ENCODE results near the gene AKR7A3. TPM values are rescaled to one million over a fixed set of nuclear protein-coding genes. Genes with fewer than 3 reads are reported as not detected.
"Not testable (repeated sequence)": the region's sequence is repeated elsewhere in the genome, so short reads cannot be mapped to it uniquely, and the experiment has no call there.

Gene AKR7A3
- total RNA-seq, 1 donor from 2014 or later = 11.7 TPM

- intact Hi-C loops (cut with DNase I) = no loop called here
- DNase-seq (ENCODE audit: low spot score in 2 of 2) = no peak
Observed at GRCh38 chr1:19305880-19306279, 17.3 kb upstream of the AKR7A3 start.

GRCh38 chr1:19304081-19304480, 15.5 kb upstream of the AKR7A3 start:
- intact Hi-C loops (cut with DNase I); H3K27ac ChIP-seq; H3K9me3 ChIP-seq; H3K27me3 ChIP-seq; H3K4me1 ChIP-seq; H3K4me3 ChIP-seq; DNase-seq (ENCODE audit: low spot score in 2 of 2): not testable (repeated sequence)
- H3K36me3 ChIP-seq = peaks cover 54 to 55% of the 10 kb centered on the region in 2 donors

More at GRCh38 chr1:19305880-19306279, 17.3 kb upstream of the AKR7A3 start:
- H3K4me3 ChIP-seq = no peak overlapping the region
- H3K9me3 ChIP-seq = no peaks in the 10 kb centered on the region
- peaks cover 0 to 3% of the 10 kb centered on the region in 2 donors for H3K4me1 ChIP-seq
- H3K36me3 ChIP-seq = peaks cover 54 to 55% of the 10 kb centered on the region in 2 donors
- H3K27ac ChIP-seq = no peak overlapping the region
- no peak for TF ChIP-seq CTCF (IDR thresholded peaks at IDR 0.05)
- no peaks in the 10 kb centered on the region for H3K27me3 ChIP-seq

GRCh38 chr1:19300211-19300610, 11.6 kb upstream of the AKR7A3 start:
- intact Hi-C loops (cut with DNase I) = no loop called here
- DNase-seq (ENCODE audit: low spot score in 2 of 2) = no peak

GRCh38 chr1:19294638-19295037, 6.1 kb upstream of the AKR7A3 start:
- Histone ChIP-seq H3K36me3 (peaks cover 0 to 11% of the 10 kb centered on the region in 2 donors), H3K27me3 (no peaks in the 10 kb centered on the region), H3K9me3 (peaks cover 0 to 11% of the 10 kb centered on the region in 2 donors), H3K27ac (no peak overlapping the region), H3K4me3 (no peak overlapping the region), H3K4me1 (no peaks in the 10 kb centered on the region)
- no peak for TF ChIP-seq CTCF (IDR thresholded peaks at IDR 0.05)
- intact Hi-C loops (cut with DNase I) = no loop called here
- DNase-seq (ENCODE audit: low spot score in 2 of 2) = no peak

More at GRCh38 chr1:19300211-19300610, 11.6 kb upstream of the AKR7A3 start:
- Histone ChIP-seq H3K27ac (no peak overlapping the region), H3K4me3 (no peak overlapping the region), H3K27me3 (no peaks in the 10 kb centered on the region), H3K36me3 (peaks cover 24 to 26% of the 10 kb centered on the region in 2 donors), H3K9me3 (peaks cover 0 to under 1% of the 10 kb centered on the region in 2 donors), H3K4me1 (no peaks in the 10 kb centered on the region)
- no peak for TF ChIP-seq CTCF (IDR thresholded peaks at IDR 0.05)

- intact Hi-C loops (cut with DNase I) = no loop called here
- Histone ChIP-seq H3K27ac (no peak overlapping the region), H3K27me3 (no peaks in the 10 kb centered on the region), H3K36me3 (no peaks in the 10 kb centered on the region), H3K9me3 (peaks cover 0 to 1% of the 10 kb centered on the region in 2 donors), H3K4me3 (peak overlapping the region; percentile 31 to 65), H3K4me1 (peaks cover 0 to 4% of the 10 kb centered on the region in 2 donors)
- TF ChIP-seq CTCF (IDR thresholded peaks at IDR 0.05) = no peak
- DNase-seq (ENCODE audit: low spot score in 2 of 2) = no peak
Observed at GRCh38 chr1:19289244-19289643, 674 bp upstream of the AKR7A3 start.

- Histone ChIP-seq H3K27me3 (no peaks in the 10 kb centered on the region), H3K9me3 (no peaks in the 10 kb centered on the region), H3K36me3 (peaks cover 0 to 6% of the 10 kb centered on the region in 2 donors), H3K27ac (no peak overlapping the region), H3K4me3 (no peak overlapping the region), H3K4me1 (peaks cover 0 to 4% of the 10 kb centered on the region in 2 donors)
- no peak for TF ChIP-seq CTCF (IDR thresholded peaks at IDR 0.05)
- no peak for DNase-seq (ENCODE audit: low spot score in 2 of 2)
- intact Hi-C loops (cut with DNase I) = no loop called here
Observed at GRCh38 chr1:19287436-19288185, 959 bp downstream of the AKR7A3 start.

- intact Hi-C loops (cut with DNase I); H3K9me3 ChIP-seq; DNase-seq (ENCODE audit: low spot score in 2 of 2); H3K27ac ChIP-seq; H3K36me3 ChIP-seq; H3K27me3 ChIP-seq; H3K4me1 ChIP-seq; H3K4me3 ChIP-seq: not testable (repeated sequence)
Observed at GRCh38 chr1:19285807-19286206, 2.8 kb downstream of the AKR7A3 start.

GRCh38 chr1:19285366-19285765, 3.2 kb downstream of the AKR7A3 start:
- H3K36me3 ChIP-seq; DNase-seq (ENCODE audit: low spot score in 2 of 2); H3K27me3 ChIP-seq; intact Hi-C loops (cut with DNase I); H3K4me1 ChIP-seq; H3K9me3 ChIP-seq; H3K4me3 ChIP-seq; H3K27ac ChIP-seq: not testable (repeated sequence)
